Astrocyte of the spinal cord (primary cell): ENCODE data around the gene CLCF1.

Experiments used
- DNase-seq: peaks from one replicate; pipeline ENCODE4 v3.0.0; 2011; ENCODE audit warnings: low read depth, low spot score
- H3K4me3 ChIP-seq: 2 replicates; pipeline ENCODE4 v1.5.1; 2011; ENCODE audit warnings: low read depth, mild to moderate bottlenecking, low read length, moderate library complexity
- CTCF ChIP-seq: IDR thresholded peaks from 2 replicates; pipeline ENCODE4 v1.5.1; 2012; ENCODE audit warnings: low read depth, mild to moderate bottlenecking, low read length, inconsistent platforms
- in situ Hi-C: cut with HindIII; loops from 2 replicates; pipeline ENCODE4 v1.10.0; 2017; ENCODE audit warnings: low sequenced_read_pairs

Gene CLCF1

DNA sequence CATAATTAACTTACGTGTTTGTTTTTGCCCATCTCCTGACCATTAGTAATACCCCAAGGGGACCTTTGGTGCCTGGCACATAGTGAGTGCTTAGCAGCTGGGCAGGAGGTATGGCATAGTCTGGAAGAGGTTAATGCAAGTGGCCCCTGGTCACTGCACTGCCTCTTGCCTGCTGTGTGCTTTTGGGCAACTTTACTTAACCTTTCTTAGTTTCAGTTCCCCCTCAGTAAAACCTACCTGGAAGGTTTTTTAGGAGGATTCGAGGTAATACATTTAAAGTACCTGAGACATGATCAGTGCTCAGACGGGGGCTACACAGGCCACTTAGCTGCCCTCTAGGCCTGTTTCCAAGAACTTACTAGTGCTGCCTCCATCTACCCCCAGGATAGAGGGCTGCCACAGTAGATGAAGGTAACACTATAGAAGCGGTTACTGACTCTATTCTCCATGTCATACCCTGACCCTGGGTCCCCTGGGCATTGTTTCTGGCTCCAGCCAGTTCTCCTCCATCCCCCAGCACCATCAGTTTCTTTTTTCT lies 23.4 kb downstream of the CLCF1 start:
- H3K4me3 ChIP-seq: no peak overlapping the region
- no peak for TF ChIP-seq CTCF
- no peak for DNase-seq
- in situ Hi-C loops: no loop called here

DNA sequence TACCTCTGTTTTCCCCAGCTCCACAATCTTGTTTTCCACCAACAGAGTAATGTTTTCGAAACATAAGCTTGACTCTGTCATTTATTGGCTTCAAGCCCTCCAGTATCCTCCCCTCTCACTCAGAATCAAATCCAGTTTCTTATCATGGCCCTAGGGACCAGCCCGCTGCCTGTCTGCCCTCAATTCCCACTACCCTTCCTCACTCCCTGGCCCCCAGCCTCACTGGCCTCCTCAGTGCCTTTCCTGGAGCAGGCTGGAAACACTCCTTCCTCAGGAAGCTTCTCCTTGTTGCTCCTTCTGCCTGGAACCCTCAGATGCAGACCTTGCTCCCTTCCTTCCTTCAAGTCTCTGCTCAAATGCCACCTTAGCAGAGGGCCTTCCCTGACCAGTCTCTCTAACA lies 23.9 kb downstream of the CLCF1 start:
- in situ Hi-C loops: no loop called here
- no peak for TF ChIP-seq CTCF
- DNase-seq: no peak
- no peak overlapping the region for H3K4me3 ChIP-seq

- no peak overlapping the region for H3K4me3 ChIP-seq
- TF ChIP-seq CTCF: no peak
- DNase-seq: no peak
- in situ Hi-C loops: no loop called here
Observed at GRCh38 chr11:67349036-67349435, 24.4 kb downstream of the CLCF1 start.

- no peak overlapping the region for H3K4me3 ChIP-seq
- no peak for TF ChIP-seq CTCF
- no peak for DNase-seq
- in situ Hi-C loops: no loop called here
Observed at GRCh38 chr11:67347964-67348749, 25.2 kb downstream of the CLCF1 start.

DNA sequence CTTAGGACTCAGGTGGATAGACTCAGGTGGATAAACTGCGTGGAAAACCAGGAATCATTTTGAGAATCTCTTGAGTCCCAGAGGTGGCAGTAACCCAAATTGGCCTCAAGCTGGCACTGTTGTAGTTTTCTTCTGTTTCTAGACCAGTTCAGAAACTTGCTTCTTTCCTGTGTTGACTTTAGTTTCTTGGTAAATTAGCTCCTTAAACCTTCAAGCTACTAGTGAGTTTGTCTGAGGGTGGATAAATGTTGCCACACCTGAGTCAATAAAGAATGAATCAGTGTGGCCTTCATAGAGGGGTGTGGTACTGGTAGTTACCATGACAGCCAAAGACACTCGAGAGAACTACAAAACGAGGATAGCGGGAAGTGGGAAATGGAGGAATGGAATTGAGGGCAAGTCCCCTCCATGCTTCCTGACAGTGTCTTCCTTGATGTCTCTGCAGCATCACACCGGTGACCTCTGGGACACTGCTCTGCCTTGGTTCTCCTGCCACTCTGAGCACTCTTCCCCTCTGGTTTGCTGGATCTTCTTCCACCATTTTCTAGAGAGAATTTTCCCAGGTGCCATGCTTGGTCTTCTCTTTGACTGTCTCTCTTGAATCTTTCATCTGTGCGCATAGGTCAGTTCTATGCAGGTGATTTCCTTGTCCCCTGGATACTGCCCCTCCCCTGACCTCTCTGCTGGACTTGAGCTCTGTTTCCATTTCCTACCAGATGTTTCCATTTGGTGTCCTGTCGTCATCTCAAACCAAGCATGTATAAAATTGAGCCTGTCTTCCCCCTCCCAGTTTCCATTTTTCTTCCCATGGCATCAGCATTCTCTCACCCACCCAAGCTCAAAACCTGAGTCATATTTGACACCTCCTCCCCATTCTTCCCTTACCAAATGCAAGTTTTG lies 27.2 kb downstream of the CLCF1 start:
- peak; percentile 60 for DNase-seq
- in situ Hi-C loops: no loop called here
- H3K4me3 ChIP-seq: no peak overlapping the region
- TF ChIP-seq CTCF: peak; percentile 91

DNA sequence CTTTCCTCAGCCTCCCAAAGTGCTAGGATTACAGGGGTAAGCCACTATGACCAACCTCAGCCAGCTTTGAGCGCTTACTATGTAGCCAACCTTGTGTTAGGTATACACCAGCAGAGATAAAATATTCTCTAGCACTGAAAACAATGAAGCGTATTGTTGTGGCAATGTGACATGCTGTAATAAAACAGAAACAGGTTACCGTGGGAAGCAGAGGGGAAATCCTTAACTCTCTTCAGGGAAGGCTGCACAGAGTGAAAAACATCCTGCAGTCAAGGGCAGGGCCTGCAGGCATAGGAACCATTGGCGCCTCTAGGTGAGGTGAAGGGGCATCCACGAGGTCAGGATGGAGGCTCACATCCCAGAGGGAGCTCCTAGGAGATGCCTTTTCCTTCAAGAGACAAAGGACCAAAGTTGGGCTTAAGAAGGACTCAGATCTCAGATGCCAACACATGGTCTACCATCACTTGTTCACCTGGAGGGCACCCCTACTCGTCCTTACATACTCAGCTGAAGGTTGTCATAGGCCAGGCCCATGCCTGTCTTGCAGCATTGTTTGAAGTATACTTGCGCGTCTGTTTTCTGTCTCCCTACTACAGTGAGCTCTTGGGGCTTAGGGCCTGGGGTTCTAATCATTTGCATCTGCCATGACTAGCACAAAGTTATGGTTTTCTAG lies 28.0 kb downstream of the CLCF1 start:
- TF ChIP-seq CTCF: no peak
- H3K4me3 ChIP-seq: no peak overlapping the region
- DNase-seq: no peak

More for the DNA sequence above, 28.0 kb downstream of the CLCF1 start:
- in situ Hi-C loops: no loop called here
